Kidney glomerular epithelial cell (primary cell): ENCODE data around the gene ACTL7B.
"Not testable (repeated sequence)": the region's sequence is repeated elsewhere in the genome, so short reads cannot be mapped to it uniquely, and the experiment has no call there.

Experiments used
- DNase-seq: peaks from one replicate; lab custom pipeline; 2025; lab: John Stamatoyannopoulos, UW

Gene ACTL7B

DNA sequence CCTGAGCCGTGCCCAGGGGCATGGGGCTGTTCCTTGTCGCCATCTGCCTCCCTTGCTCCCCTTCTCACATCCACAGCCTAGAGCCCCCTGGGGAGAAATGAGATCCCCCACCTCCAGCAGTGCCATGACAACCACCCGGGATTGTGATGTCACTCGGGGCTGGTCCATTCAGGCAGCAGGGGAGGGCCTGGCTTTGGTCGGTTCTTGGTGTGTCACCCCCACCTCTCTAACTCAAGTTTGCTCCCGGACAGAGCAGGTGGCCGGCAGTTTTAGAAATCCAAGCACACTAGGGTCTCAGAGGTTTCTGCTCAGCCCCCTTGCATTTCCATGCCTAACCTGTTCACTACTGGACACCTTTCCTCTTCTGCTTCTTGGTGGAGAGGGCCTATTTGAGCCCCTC is at the start of gene ACTL7B:
Gene ACTL7B (minus strand): TSS at position 99 of the 400 bp plus-strand sequence. CDS start 56 bp downstream, at position 43.
- DNase-seq, result no peak

GRCh38 chr9:108905494-108905893 is 49.7 kb upstream of the ACTL7B start:
- no peak for DNase-seq

DNA sequence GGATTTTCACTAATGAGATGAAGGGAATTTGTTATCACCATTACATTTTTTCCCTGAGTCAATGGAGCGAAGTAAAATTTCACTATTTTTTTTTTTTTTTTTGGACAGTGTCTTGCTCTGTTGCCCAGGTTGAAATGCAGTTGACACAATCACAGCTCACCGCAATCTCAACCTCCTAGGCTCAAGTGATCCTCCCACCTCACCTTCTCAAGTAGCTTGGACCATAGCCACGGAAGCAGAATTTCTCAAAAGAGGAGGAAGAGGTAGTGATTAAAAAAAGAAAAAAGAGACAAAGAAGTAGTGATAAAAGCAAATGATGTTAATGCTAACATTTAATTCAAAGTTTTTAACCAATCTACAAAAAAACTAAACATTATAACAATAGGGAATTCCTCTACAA is 48.4 kb upstream of the ACTL7B start:
- DNase-seq, result no peak

DNA sequence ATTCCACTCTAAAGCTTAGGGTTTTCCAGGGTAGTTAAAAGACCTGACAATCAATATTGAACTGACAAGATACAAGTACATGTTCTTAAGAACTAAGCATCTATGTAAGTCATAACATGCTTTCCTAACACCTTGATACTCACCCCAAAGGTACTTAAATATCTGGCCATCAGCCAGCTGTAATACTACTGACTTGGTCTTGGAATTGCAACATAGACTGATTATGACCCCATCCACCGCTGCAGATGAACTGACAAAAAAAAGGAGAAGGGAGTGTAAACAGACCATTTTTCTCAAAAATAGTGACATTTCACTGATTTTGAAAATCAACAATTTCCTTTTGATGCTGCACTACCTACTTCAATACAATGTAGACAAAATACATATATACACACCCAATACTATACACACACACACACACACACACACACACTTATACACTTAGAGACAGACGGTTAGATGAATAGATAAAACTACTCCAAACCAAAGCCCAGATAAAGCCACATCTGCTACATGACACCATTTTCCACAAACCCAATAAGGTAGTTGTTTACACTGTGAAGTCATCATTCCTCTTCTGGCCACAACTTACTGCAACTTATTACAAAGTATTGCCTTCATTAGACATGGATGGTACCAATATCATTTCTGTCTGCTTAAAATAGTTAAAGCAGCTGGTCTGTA is 47.8 kb upstream of the ACTL7B start:
- DNase-seq, result no peak

- DNase-seq, result no peak
These were observed 44.4 kb upstream of the ACTL7B start for GRCh38 chr9:108900176-108900575.

GRCh38 chr9:108899023-108899695 is 43.4 kb upstream of the ACTL7B start:
- DNase-seq, result not testable (repeated sequence)

GRCh38 chr9:108897324-108898096 is 41.7 kb upstream of the ACTL7B start:
- no peak for DNase-seq

GRCh38 chr9:108894225-108894997 is 38.6 kb upstream of the ACTL7B start:
- no peak for DNase-seq

DNA sequence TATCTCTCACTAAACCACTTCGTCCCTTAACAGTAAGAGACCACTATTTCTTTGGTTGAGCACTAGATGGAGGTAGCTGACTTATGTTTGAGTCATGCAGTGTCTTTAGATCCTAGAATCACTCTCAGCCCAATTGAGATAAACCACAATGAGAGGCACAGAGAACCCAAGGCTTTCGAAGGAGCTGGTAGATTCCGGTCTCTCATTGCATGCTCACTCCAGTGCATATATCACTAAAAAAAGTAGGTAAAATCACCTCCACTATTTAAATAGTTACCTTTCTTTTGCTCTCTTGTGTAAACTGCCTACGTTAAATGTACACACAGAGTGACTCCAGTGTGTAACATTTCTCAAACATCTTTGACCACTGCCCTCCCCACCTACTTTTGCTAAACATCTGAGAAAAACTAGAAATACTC is 33.9 kb upstream of the ACTL7B start:
- DNase-seq, result no peak

DNA sequence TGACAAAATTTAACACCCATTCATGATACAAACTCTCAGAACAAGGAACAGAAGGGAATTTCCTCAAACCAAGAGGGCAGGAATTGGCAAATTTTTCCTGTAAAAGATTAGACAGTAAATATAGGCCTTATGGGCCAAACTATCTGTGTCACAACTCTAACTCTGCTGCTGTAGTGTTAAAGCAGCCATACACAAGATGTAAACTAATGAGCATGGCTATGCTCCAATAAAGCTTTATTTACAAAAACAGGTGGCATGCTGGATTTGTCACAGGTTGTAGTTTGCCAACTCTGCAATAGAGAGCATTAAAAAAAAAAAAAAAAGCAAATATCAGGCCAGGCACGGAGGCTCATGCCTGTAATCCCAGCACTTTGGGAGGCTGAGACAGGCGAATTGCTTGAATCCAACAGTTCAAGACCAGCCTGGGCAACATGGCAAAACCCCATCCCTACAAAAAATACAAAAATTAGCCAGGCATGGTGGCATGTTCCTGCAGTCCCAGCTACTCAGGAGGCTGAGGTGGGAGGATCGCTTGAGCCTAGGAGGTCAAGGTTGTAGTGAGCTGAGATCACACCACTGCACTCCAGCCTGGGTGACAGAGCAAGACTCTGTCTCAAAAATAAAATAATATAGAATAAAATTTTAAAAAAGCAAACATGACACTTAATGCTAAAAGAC is 30.9 kb upstream of the ACTL7B start:
- not testable (repeated sequence) for DNase-seq

DNA sequence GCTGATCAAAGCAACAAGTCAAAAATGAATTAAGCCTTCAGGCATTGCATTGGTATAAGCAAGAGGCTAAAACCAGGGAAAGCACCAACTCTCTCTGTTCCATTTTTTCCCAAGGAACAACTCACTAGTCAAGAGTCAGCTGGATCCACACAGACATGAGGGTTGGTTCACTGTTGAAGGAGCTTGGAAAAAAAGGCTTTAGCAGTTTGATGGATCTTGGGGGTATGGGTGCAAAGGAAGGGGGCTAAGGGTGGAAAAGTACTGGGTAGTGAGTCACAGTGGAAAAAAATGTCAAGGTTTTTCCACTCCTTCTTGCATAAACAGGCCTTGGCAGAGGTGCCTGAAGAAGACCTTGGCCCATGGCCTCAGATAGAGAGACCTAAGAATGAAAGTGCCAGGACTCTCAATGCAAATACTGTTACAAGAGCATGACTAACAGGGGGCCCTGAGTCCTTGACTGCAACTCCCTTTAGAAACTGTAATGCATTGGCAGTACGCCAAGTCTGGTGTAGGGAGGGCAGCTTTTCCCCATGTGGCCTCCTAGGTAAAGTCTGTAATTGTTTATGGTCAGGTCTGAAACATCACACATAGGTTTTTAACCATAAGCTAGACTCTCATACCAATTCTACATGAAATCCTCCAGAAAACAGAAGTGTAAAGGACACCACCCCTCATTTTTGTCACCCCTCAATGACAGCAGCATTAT is 30.0 kb upstream of the ACTL7B start:
- DNase-seq, result peak; percentile 50

DNA sequence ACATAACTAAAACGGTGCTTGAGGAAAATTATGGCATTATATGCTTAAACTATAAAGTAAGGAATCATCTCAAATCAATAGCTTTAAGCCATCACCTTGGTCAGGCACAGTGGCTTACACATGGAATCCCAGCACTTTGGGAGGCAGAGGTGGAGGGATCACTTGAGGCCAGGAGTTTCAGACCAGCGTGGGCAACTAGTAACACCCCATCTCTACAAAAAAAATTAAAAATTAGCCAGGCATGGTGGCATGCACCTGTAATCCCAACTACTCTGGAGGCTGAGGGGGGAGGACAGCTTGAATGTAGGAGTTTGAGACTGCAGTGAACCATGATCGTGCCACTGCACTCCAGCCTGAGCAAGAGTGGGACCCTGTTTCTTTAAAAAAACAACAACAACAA is 28.9 kb upstream of the ACTL7B start:
- DNase-seq, result no peak

GRCh38 chr9:108883085-108883484 is 27.3 kb upstream of the ACTL7B start:
- no peak for DNase-seq

- DNase-seq, result no peak
These were observed 26.5 kb upstream of the ACTL7B start for GRCh38 chr9:108882052-108882888.

- DNase-seq, result no peak
These were observed 25.0 kb upstream of the ACTL7B start for GRCh38 chr9:108880738-108881316.

DNA sequence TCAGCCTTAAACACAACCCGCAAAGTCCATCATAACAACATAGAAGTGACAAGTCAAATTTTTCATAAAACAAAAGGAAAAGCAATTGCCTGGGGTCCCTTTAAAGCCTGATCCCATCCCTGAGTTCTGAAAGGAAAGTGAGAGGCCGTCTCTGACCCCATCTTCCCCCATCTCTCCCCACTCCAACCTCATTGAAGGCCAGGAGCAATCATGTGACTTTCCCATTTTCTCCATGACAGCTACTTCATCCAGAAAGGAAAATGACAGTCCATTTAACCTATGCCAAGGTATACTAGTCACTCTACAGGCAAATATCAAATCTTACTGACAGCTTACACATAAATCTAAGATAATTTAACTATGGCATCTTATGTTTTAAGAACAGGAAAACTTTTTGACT is 21.7 kb upstream of the ACTL7B start:
- DNase-seq, result no peak

DNA sequence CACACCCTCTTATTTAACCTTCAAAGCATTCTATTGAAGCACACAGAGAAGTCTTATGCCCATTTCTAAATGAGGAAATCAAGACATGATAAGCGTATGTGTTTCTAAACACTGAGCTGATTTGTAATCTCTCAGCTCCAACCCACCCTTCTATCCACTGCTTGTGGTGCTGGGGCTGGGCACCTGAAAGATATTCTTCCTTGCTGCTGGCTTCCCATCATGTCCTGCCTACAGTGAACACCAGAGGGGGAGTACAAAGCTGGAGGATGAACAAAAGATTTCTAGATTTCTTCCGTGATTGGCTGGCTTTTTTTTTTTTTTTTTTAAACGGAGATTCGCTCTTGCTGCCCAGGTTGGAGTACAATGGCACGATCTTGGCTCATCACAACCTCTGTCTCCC is 20.6 kb upstream of the ACTL7B start:
- no peak for DNase-seq

DNA sequence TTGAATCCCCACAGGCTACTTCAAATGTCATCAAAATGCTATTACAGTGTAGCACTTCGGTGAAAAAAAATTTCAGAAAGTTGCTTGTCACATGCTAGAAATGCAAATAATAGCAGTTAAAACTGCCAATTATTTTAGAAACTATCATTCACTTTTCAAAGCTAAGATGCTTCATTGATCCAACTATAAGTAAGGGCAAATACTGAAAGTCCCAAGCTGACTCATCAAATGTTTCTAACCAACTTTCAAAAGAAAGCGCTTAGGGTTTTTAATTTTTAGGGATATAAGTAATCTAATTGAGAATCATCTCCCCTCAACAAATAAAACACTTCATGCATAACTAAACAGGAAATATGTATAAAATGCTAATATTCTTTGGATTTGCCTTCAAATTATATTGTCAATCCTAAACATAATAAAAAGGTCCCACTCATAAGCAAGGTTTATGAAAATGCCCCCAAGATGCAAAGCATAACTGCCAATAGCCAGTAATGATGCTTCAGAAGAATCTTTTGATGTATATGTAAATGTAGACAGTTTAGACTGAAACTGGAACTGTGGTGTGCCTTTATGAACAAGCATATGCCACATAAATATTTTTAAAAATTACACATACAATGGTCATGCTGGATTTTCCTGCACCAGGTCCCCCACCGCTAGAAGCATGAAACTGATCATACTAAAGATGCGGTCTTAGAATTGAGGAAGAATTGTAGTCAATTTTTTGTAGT is 18.4 kb upstream of the ACTL7B start:
- DNase-seq, result no peak
